Embryonic facial prominence (tissue), 1 donor: ENCODE measurements around the gene HSPB6.
"Not testable (repeated sequence)": the region's sequence is repeated elsewhere in the genome, so short reads cannot be mapped to it uniquely, and the experiment has no call there.

ENCODE experiments used
- DNase-seq: peaks from one replicate; pipeline ENCODE4 v3.0.0-alpha.2; 2016; ENCODE audit errors: extremely low spot score

The HSPB6 gene

GRCh38 chr19:35731779-35732405 is 24.9 kb downstream of the HSPB6 start:
- no peak for DNase-seq

- no peak for DNase-seq
Measured at GRCh38 chr19:35731353-35731752, 25.5 kb downstream of the HSPB6 start.

DNA sequence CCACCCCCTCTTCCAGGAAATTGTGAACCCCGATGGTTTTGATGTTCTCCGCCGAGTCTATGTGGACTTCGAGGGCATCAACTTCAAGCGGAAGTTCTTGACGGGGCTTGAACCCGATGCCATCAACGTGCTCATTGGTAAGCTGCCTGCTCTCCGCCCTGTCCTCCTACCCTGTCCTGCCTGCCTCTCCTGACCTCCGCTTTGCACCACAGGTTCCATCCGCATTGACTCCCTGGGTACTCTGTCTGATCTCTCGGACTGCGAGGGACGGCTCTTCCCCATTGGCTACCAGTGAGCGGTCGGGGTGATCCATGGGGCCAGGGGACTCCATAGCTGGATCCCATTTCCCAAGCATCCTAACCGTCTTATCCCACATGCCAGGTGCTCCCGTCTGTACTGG is 26.5 kb downstream of the HSPB6 start:
- no peak for DNase-seq

DNA sequence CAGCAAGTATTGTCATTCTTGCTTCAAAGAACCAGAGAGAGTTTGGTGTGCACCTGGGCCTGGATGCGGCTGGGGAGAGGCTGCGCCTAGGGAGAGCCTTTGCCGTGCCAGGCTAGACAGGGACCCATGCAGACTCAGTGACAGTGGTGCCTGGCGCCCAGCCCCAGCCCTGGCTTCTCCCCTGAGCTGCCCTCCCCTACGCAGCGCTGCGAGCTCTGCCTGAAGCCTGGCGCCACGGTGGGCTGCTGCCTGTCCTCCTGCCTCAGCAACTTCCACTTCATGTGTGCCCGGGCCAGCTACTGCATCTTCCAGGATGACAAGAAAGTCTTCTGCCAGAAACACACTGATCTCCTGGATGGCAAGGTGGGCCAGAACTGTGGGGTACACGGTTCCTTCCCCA is 27.1 kb downstream of the HSPB6 start:
- DNase-seq = no peak

- no peak for DNase-seq
Measured at GRCh38 chr19:35729021-35729420, 27.8 kb downstream of the HSPB6 start.

DNA sequence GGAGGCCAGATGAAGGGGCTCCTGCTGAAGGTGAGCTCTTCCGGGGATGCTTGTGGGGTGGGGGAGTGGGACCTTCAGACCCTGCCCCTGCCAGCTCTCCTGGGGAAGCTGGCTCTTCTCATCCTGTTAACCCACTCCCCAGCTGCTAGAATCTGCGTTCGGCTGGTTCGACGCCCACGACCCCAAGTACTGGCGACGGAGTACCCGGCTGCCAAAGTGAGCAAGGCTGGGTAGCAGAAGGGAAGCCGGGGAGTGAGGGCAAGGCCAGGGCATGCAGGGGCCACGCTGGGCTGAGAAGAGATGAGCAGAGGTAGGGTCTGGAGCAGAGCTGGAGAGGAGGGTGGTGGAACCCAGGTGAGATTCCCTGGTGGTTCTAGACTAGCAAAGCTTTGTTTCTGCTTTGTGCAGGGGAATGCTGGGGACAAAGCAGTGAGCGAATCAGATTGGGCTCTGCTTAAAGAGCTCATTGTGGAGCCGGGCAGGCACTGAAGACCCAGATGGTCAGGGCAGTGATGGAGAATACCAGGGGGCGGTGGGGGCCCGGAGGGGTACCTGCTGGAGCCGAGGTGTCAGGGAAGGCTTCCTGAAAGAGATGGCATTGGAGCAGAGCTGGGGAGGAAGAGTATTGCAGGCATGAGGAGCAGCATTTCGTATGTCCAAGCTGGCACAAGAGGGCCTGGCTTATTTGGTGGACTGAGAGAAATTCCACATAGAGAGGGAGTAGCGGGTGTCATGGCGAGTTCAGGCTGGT is 28.7 kb downstream of the HSPB6 start:
- DNase-seq = no peak

GRCh38 chr19:35727053-35727955 is 29.5 kb downstream of the HSPB6 start:
- no peak for DNase-seq

DNA sequence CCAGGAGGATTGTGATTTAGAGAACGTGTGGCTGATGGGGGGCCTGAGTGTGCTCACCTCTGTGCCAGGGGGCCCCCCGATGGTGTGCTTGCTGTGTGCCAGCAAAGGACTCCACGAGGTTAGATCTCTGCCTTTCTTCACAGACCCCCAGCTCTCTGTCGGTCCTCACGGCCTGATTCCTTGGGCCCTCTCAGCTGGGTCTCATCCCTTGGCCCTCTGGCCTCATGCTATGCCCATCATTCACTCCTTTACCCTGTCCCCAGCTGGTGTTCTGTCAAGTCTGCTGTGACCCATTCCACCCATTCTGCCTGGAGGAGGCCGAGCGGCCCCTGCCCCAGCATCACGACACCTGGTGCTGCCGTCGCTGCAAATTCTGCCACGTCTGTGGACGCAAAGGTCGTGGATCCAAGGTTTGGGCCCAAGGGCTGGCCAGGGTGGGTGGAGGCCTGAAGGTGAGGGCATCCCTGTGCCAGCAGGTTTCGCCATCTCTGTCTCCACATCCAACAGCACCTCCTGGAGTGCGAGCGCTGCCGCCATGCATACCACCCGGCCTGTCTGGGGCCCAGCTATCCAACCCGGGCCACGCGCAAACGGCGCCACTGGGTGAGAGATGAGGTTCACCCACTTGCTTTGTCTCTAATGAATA is 31.5 kb downstream of the HSPB6 start:
- DNase-seq = no peak

- DNase-seq = no peak
Measured at GRCh38 chr19:35724560-35724959, 32.3 kb downstream of the HSPB6 start.

- not testable (repeated sequence) for DNase-seq
Measured at GRCh38 chr19:35724132-35724531, 32.7 kb downstream of the HSPB6 start.

DNA sequence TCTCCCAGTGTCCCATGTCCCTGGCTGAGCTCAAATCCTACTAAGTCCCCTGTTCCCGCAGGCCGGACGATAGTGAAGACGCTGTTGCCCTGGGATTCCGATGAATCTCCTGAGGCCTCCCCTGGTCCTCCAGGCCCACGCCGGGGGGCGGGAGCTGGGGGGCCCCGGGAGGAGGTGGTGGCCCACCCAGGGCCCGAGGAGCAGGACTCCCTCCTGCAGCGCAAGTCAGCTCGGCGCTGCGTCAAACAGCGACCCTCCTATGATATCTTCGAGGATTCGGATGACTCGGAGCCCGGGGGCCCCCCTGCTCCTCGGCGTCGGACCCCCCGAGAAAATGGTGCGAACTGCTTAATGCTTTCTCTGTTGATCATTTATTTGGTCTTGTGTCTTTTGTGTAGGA is 33.2 kb downstream of the HSPB6 start:
- no peak for DNase-seq

GRCh38 chr19:35722897-35723296 is 33.9 kb downstream of the HSPB6 start:
- DNase-seq = no peak

- DNase-seq = no peak
Measured at GRCh38 chr19:35722461-35722860, 34.4 kb downstream of the HSPB6 start.

GRCh38 chr19:35721374-35721773 is 35.5 kb downstream of the HSPB6 start:
- DNase-seq = no peak

DNA sequence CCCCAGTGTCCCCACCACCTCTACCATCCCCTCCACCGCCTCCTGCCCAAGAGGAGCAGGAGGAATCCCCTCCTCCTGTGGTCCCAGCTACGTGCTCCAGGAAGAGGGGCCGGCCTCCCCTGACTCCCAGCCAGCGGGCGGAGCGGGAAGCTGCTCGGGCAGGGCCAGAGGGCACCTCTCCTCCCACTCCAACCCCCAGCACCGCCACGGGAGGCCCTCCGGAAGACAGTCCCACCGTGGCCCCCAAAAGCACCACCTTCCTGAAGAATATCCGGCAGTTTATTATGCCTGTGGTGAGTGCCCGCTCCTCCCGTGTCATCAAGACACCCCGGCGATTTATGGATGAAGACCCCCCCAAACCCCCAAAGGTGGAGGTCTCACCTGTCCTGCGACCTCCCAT is 36.2 kb downstream of the HSPB6 start:
- DNase-seq = no peak

DNA sequence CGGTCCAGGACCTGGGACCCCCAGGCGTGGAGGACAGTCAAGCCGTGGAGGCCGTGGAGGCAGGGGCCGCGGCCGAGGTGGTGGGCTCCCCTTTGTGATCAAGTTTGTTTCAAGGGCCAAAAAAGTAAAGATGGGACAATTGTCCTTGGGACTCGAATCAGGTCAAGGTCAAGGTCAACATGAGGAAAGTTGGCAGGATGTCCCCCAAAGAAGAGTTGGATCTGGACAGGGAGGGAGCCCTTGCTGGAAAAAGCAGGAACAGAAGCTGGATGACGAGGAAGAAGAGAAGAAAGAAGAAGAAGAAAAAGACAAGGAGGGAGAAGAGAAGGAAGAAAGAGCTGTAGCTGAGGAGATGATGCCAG is 36.7 kb downstream of the HSPB6 start:
- DNase-seq = no peak

- no peak for DNase-seq
Measured at GRCh38 chr19:35719402-35720162, 37.2 kb downstream of the HSPB6 start.

DNA sequence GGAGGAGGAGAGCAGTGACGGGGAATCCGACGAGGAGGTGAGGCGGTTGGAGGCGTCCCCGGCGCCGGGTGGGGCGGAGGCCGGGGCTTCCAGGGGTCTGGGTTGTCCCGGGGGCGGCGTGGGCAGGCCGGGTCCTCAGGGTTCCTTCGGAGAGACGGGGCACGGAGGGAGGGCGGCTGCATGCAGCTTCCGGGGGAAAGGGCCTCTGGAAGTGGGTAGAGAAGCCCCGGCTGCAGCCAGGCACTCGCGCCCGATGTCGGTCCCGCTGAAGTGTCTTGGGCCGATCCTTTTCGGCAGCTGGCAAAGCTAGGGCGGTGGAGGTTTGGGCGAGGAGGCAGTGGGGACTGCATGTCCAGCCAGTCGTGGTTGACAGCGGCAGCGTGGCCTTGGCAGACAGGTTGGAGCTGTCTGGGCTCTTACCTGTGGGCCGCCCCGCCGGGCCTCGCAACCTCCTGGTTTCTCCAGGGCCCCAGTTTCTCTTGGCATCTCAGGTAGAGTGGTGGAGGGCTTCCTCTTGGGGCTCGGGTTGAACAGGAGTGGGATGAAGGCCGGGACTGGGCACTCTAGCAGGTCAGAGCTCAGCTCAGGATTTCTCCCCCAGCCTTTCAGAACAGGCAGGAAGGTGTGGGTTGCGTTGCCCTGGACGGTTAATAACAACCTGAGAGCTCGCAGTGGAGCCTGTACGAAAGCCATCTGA is 38.3 kb downstream of the HSPB6 start:
- DNase-seq = no peak

DNA sequence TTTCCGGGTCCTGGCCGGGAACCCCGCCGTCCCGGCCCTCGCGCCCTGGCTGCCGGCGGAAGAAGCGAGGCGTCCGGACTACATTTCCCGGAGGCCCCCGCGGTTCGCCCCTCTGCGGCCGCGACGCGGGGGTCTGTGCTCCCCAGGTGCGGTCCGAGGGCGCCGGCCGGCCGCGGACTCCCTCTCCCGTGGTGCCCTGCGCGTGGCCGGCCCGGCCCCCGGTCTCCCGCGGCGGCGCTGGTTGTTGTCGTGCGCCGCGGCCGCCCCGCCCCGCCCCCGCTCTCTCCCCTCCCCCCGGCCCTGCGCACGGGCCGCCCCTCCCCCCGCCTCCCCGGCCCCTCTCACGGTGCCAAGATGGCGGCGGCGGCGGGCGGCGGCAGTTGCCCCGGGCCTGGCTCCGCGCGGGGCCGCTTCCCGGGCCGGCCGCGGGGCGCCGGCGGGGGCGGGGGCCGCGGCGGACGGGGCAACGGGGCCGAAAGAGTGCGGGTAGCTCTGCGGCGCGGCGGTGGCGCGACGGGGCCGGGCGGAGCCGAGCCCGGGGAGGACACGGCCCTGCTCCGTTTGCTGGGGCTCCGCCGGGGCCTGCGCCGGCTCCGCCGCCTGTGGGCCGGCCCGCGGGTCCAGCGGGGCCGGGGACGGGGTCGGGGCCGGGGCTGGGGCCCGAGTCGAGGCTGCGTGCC is 39.0 kb downstream of the HSPB6 start, which contains the start of gene KMT2B:
Gene KMT2B, plus strand, starts transcription at position 339 of the 680 bp plus-strand sequence. Its CDS starts 16 bp downstream, at position 355.
- no peak for DNase-seq
